COLO829 (cell line): ENCODE measurements around the gene XRCC5.

ENCODE experiments used
- DNase-seq: peaks from one replicate; pipeline ENCODE4 v3.0.0; 2012; ENCODE audit warnings: low spot score

XRCC5 gene

DNA sequence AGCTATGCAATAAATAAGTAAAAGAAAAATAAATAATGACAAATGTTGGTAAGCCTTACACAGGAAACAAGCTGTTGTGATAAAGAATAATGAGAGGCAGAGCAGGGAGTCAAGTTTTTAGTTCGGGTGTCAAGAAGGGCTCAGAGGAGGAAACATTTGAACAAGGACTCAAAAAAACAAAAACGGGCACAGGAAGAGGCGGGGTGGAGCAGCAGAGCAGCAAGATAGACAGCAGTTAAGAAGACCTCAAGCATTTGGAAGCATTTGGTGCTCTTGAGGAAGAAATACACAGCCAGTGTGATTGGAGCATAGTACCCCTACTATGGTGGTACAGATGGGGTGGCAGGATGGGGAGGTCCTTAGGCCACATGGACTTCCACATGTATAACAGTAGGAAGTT lies 24.6 kb upstream of the XRCC5 start:
- DNase-seq, result no peak

DNA sequence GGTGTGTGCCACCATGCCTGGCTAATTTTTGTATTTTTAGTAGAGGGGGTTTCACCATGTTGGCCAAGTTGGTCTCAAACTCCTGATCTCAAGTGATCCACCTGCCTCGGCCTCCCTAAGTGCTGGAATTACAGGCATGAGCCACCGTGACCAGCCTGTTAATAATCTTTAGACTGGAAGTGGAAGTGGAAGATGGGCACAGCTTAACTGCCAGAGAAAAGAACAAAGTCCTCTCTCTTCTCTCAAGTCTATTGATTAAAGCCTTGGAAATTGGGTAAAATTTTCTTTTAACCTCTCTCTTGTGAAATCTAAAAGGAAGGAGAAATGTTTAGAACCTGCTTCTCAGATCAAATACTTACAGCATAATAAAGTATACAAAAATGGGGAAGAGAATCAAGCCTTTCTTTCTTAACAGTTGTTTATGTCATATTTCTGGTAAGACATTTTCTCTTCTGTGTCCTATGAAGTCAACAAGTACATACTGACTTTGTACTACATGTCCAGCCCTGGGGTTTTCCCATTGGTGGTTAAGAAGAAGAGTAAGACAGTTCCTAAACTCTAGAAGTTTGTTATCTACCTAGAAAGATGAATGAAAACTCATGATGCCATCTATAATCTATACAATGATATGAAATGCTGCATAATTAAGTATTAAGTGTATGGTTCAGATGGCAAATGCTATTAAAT lies 22.8 kb upstream of the XRCC5 start:
- no peak for DNase-seq

DNA sequence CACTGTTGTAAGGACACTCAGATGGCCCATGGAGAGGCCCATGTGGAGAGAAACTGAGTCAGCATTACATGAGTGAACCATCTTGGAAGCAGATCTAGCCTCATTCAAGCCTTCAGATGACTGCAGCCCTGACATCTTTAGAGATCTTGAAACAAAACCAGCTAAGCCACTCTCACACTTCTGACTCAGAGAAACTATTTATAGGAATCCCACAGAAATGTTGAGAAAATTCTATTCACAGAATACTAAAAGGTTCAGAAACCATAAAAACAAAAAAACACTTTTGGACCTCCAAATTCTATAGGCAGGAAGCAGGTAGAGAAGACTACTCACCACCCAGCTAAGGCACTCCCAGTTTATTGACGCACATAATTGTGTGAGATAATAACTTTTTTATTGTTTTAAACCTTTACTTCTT lies 18.8 kb upstream of the XRCC5 start:
- DNase-seq, result no peak

DNA sequence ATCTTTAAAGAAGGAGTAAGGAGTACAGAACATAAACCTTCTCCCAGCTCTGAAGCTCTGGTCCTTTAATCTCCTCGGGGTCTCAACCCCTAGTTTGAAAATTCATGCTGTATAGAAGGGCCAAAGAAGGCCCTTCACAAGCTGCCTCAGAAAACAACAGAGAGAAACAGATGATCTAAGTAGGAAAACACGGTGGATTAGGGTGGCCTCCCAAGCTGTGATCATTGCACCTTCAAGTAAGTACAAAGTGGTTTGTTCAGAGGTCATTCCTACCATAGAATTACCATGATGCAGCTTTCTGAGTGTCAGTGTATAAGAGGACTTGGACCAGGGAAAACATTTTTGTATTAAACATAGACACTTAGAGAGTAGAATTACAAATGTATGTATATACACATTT lies 16.5 kb upstream of the XRCC5 start:
- no peak for DNase-seq

DNA sequence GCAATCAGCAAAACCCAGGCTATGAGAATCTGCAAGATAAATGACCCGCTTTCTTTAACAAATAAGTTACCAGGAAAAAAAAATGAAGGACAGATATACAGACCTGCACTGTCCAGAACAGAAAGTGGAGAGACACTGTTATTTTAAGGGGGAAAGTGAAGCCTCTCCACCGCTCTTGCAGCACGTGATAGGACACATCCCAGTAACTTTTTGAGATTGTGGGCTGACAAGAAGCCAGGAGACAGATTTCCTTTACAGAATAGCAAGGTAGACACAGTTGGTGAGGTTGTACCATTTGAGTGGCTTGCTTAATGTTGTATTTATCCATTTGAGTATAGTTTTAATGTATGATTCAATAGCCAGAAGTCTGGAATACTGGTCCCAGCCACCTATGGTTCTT lies 14.4 kb upstream of the XRCC5 start:
- DNase-seq, result no peak

DNA sequence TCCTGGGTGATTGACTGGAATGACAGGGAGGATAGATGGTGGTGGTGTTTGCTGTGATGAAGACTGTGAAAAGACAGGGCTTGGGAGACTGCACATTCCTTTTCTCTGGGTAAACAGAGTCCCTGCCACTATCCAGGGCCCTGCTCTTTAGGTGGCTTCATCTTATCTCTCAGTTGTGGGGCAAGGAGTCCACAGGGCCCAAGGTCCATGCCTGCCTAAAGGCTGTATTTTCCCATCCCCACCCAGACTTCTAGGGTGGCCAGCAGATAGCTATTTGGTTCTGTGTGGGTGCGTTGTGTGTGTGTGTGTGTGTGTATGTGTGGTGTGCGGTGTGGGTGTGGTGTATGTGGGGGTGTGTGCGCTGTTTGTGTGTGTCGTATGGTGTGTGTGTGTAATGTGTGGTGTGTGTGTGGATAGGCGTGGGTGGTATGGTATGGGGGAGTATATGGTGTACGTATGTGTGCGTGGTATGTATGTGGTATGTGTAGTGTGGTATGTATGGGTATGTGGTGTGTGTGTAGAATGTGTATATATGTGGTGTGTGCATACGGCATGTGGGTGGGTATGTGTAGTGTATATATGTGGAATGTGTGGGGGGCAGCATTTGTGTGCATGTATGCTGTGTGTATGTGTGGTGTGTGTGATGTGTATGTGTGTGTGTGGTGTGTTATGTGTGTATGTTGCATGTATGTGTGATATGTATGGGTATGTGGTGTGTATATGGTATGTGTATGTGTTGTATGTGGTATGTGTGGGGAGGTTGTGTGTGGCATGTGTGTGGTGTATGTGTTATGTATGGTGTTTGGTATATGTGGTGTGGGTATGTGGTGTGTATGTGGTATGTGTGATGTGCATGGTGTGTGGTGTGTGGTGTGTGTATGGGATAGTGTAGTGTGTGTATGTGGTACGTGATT lies 10.5 kb upstream of the XRCC5 start:
- DNase-seq, result no peak

DNA sequence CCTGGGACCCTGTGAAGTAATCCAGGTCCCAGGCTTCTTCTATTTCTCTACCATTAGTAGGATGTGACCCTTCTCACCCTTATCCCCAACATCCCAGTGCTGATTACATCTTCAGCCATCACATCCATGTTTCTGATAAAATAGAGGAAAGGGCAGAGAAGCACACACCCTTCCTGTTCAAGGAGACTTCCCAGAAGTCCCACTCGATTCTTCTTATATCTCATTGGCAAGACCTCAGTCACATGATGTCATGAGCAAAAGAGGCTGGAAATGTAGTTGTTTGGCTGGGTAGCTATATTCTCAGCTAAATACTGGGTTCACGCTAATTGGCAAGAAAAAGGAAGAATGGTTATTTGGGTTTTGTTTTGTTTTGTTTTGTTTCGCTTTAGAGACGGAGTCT lies 8.0 kb upstream of the XRCC5 start:
- DNase-seq, result no peak

DNA sequence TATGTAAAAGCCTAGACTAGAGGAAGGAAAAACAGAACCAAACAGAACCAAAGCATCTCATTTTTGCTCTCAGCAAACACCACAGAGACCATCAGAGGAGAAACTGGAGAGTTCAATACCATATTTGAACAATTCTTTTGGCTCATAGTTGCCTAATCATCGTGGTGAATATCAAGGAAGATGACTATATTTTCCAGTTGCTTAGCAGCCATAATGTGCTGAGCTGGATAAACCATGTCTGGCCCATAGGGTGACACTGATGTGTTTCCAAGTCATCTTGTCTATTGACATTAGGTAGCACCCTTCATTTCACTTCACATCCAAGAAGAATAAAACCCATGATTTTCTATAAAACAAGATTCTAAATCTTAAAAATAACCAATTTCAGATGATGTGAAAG lies 5.9 kb upstream of the XRCC5 start:
- DNase-seq, result no peak

DNA sequence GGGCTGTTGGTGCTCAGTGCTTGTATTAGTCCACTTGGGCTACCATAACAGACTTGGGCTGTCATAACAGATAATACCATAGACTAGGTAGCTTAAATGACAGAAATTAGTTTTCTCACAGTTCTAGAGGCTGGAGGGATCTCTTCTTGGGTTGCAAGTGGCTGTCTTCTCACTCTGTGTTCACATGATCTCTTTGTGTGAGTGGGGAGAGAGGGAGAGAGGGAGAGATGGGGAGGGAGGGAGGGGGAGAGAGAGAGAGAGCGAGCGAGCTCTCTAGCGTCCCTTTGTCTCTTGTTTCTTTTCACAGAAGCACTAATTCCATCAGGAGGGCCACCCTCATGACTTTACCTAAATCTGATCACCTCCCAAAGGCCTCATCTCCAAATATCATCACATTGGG lies 4.5 kb upstream of the XRCC5 start:
- no peak for DNase-seq

DNA sequence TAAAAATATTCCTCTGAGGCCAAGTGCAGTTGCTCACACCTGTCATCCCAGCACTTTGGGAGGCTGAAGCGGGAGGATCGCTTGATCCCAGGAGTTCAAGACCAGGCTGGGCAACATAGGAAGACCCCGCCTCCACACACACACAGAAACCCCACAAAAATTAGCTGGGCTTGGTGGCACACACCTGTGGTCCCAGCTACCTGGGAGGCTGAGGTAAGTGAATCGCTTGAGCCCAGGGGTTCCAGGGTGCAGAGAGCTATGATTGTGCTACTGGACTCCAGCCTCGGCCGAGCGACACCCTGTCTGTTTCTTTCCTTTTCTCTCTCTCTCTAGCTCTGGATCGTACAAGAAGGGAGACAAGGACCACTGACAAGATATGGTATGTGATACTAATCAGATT lies 1.8 kb upstream of the XRCC5 start:
- no peak for DNase-seq

DNA sequence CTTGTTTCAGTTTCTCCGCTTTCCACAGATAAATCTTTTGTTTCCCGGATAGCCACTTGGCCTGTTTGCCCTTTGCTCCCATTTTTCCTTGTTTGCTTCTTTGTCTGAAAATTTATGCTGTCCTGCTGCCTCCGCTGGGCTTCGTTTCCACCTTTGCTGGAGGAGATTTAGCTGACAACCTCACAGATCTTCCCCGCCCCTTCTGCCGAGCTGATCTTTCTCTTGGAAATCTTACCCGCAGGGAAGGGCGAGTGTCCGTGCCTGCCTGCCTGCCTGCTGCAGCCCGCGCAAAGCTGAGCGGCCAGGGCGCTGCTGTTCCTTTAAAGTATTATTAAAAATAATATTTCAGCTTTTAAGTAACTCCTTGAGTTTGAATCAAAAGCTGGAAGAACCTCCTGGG lies 1.4 kb upstream of the XRCC5 start:
- DNase-seq, result no peak

DNA sequence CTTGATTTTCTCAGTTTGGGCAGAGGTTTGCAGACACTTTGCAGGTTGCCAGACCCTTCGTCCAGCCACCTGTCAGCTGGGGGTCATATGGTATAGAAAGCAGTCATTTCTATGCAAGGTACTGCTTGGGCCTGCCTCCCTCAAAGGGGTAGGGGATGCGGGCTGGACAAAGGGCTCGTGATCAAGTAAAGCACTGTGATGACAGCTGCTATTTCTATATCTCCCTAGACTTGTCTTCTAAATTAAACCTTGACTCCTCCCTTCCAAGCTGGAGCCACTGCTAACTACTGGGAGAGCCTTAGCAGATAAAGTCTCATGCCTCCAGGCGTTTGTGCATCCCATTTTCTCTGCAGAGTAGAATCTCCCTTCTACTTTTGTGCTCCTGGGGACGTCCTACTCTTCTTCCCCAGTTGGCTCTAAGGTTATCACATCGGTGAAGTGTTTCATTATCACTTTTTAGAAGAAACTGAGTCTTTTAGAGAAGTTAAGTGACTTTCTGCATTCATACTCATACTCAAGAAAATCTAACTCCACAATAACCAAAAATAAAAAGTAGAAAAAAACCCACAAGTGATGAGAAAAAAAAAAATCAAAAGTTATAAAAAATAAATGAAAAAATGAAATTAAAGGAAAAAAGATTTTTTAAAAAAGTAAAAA lies 710 bp upstream of the XRCC5 start:
- peak; percentile 12 for DNase-seq

DNA sequence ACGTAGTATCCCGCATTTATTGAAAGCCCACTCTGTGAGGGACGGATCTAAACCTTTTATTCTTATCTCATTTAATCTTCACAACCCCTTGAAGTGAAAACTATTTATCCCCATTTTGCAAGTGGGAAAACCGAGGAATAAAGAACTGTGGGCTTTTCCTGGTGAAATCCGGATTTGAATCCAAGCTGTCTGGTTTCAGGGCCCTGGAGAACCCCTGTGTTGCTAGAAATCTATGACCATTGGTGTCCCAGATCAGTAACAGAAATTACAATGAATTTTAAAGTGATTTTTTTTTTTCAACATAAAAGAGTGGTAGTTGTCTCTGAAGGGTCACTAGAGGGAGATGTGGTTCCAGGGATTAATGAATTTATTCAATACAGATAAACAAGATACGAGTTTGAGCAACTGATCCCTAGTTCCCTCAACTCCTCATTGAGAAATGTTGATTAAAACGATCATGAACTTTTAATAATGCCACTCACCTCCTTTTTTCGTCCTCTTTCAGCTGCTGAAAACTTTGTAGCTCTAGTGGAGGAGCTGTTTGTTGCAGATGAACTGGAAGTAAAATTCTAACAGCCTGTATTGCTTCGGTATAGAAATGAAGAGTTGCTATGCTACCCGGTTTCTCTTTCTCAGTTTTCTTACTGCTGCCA lies 940 bp downstream of the XRCC5 start:
- DNase-seq, result peak; percentile 33

DNA sequence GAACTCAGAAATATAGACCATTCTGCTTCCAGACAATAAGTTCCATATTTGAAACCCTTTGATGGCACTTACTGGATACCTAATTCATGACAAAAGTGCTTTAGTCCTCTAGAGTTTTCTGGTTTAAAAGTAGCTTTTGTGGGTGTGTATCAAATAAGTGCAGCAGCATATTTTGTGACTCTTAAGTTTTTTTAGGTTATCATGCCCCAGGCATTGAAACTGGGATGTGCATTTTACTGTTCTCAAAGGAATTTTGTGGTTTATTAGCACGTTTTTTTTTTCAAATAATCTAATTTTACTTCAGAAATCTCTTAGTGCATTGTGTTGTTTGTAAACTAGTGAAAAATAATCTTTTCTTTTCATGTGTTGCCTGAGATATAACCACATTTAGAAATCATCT lies 1.5 kb downstream of the XRCC5 start:
- DNase-seq, result no peak

DNA sequence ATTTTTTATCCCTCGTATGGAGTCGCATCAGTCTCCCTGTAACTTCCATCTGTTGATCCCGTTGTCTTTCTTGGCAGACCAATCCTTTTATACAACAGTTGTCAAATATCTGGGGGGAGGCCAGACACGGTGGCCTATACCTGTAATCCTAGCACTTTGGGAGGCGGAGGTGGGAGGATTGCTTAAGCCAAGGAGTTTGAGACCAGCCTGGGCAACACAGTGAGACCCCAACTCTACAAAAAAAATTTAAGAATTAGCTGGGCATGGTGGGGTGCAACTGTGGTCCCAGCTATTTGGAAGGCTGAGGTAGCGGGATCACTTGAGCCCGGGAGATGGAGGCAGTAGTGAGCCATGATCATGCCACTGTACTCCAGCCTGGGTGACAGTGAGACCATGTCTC lies 2.0 kb downstream of the XRCC5 start:
- DNase-seq, result no peak

DNA sequence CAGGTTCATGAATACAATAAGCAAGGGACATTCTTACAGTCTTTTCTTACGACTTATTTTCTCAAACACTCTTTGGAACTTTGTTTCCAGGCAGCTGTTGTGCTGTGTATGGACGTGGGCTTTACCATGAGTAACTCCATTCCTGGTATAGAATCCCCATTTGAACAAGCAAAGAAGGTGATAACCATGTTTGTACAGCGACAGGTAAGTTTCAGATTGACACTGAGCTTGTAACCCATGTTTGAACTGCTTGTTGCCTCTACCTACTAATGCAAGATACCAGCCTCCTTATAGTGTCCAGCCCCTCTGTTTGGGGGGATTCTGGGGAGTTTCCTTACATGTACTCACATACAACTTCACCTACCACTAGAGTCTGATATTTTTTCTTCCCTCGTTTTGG lies 3.8 kb downstream of the XRCC5 start:
- no peak for DNase-seq

DNA sequence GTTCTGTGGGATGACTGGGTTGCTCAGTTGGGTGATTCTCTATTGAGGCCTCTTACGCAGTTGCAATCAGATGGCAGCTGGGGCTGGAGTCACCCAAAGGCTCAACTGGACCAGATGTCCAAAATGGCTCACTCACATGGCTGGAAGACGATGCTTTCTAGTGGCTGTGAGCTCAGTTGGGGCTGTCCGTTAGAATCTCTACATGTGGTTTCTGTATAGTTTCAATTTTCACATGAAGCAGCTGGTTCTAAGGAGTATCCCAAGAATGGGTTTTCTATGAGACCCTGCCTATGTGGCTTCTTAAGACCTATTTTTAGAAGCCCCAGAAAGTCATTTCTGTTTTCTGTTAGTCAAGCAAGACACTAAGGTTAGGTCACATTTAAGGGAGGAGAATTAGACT lies 4.4 kb downstream of the XRCC5 start:
- no peak for DNase-seq

DNA sequence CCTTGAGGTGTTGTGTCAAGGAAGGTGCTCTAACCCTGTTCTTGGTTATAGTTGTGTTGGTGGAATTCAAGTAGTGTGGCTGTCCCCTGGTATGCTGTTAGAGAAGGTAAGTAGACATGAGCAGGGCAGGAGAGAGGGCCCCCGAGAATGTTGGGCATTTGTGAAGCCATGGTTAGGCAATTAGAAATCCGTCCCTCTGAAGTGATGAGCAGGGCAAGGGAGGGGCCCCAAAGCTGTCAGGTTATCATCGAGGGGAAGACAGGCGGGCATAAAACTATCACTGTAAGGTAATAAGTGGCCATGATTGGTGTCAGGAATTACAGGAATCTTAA lies 5.2 kb downstream of the XRCC5 start:
- no peak for DNase-seq

DNA sequence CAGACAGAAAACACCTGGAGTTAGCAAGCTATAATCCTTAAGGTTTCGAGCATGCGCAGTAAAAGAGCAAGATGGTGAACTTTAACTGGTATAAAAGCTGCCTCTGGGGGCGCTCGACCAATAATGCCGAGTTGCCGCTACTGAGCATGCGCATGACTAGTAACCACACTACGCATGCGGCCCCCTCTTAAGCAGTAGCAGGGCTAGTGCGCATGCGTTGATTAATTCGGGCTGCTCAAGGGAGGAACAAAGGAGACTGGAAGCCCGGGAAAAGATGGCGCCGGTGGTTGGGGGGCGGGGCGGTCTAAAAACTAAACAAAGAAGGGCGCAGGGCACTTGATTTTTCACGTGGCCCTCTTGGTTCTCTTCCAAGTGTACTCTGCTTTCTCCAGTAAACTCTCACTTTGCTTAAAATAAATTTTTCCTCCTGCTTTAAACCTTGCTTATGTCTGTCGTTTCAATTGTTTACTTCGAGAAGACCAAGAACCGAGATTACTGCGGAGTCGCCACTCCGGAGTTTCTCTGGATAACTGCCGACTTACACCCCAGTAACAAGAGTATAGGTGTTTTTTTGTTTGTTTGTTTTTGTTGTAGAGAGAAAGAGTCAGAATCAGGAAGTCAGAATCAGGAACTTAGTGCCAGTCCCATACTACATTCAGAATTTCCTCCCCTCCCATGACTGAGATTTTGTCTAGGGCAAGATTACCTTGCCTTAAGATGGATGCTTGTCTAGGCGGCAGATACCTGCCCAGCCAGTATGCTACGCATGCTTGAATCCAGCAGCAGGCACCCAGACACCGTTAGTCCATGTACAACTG lies 5.8 kb downstream of the XRCC5 start:
- peak; percentile 97 for DNase-seq

DNA sequence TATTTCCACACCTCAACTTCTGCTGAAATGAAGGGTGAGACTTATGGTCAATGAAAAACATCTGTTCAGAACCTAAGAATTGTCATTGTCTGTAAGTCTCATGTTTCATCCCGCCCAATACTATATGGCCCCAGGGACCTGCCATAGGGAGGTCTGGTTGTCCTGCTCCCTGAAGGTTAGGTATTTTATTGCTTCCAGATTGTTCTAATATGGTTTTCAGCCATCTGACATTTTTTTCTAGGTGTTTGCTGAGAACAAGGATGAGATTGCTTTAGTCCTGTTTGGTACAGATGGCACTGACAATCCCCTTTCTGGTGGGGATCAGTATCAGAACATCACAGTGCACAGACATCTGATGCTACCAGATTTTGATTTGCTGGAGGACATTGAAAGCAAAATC lies 7.3 kb downstream of the XRCC5 start:
- no peak for DNase-seq

DNA sequence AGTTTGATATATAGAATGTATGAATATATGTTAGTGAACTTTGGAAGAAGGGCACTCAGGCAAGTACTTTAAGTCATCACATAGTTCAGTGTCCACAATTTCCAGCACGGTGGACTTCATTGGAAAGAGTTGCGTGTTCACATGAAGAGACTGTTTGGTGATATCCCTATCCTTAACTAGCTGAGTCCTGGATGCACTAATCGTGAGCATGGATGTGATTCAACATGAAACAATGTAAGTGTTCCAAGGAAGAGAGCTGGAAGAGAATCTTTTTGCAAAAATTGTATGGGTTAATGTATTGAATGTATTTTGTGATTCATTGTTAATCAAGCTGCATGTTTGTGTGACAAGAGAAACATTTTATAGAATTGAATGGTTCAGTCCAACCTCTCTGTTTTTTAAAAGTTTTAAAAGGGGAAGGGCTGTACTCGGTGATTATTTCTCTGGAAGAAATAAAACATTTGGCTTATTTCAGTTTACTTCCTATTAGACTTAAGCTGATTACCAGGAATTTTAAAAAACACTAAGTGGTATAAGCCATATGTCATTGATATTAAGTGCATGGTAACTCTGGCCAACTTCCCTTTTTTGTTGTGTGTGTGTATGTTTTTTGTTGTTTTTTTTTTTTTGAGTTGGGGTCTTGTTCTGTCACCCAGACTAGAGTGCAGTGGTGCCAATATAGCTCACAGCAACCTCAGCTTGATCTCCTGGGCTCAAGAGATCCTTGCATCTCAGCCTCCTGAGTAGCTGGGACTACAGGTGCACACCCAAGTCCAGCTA lies 8.6 kb downstream of the XRCC5 start:
- no peak for DNase-seq
